B cell (primary cell): Measurements from ENCODE around the gene PNPLA6. TPM values are rescaled to one million over a fixed set of nuclear protein-coding genes. Genes with fewer than 3 reads are reported as not detected.

ENCODE experiments used
- ATAC-seq: fragments of 200-7000 bp; cut with Tn5 transposase; one replicate; pipeline ENCODE4 v1.10.0; 2021; ENCODE audit warnings: low read depth, mild to moderate bottlenecking, moderate number of reproducible peaks, moderate library complexity
- CTCF ChIA-PET: fragments of 350-600 bp; sonication (Branson Sonifier 250); formaldehyde crosslinking; loops from one replicate; lab custom pipeline; 2021; ENCODE audit warnings: antibody characterized with exemption, inconsistent platforms; lab: Charles Lee
- POLR2A ChIA-PET: fragments of 350-600 bp; sonication (Branson Sonifier 250); formaldehyde crosslinking; loops from one replicate; lab custom pipeline; 2021; ENCODE audit warnings: antibody characterized with exemption; lab: Charles Lee
- DNase-seq: peaks from one replicate; pipeline ENCODE4 v3.0.0; 2013
- H2AFZ ChIP-seq: 2 replicates; pipeline ENCODE4 v1.6.1; 2012; ENCODE audit warnings: mild to moderate bottlenecking, low read depth, low read length; ENCODE audit not compliant: insufficient read depth, poor library complexity, severe bottlenecking
- H3K27ac ChIP-seq, 2 donors: 1 replicate in 1 of 2; 2 replicates in 1 of 2; pipeline ENCODE4 v1.5.1; 2012 to 2013; ENCODE audit warnings: low read length in 2 of 2, mild to moderate bottlenecking in 2 of 2, moderate library complexity in 1 of 2
- H3K27me3 ChIP-seq, 4 experiments: fragments of 200-600 bp in 1 of 4; sonication (generic) in 1 of 4; replicated peaks in 1 of 4; 1 replicate in 2 of 4; 2 replicates in 2 of 4; pipeline versions ENCODE4 v1.6.1 to v1.7.0; 2013 to 2016; ENCODE audit warnings: low read length in 3 of 4, mild to moderate bottlenecking in 2 of 4, mixed read lengths in 1 of 4, moderate library complexity in 1 of 4; ENCODE audit not compliant: insufficient read depth in 4 of 4, control insufficient read depth in 3 of 4; ENCODE audit errors: control extremely low read depth in 1 of 4
- H3K36me3 ChIP-seq, 2 experiments: replicated peaks in 1 of 2; 1 replicate in 1 of 2; 2 replicates in 1 of 2; pipeline versions ENCODE4 v1.6.1 to v1.7.1; 2013; ENCODE audit warnings: low read length in 1 of 2; ENCODE audit not compliant: insufficient read depth in 2 of 2, control insufficient read depth in 1 of 2; ENCODE audit errors: control extremely low read depth in 1 of 2, extremely low read depth in 1 of 2
- H3K4me1 ChIP-seq, 2 donors: fragments of 200-600 bp in 1 of 2; sonication (generic) in 1 of 2; 1 replicate in 1 of 2; 2 replicates in 1 of 2; pipeline versions ENCODE4 v1.5.1 to v1.6.1; 2013 to 2017; ENCODE audit warnings: low read length in 2 of 2; ENCODE audit not compliant: control insufficient read depth in 2 of 2, insufficient read depth in 2 of 2
- H3K4me2 ChIP-seq: replicated peaks from 2 replicates; pipeline ENCODE3; 2012; ENCODE audit warnings: mild to moderate bottlenecking, low read depth, low read length; ENCODE audit not compliant: poor library complexity, severe bottlenecking
- H3K4me3 ChIP-seq, 5 experiments: fragments of 200-600 bp in 1 of 5; sonication (generic) in 1 of 5; 1 replicate in 3 of 5; 2 replicates in 2 of 5; pipeline versions ENCODE4 v1.5.1 to v1.7.0; 2011 to 2016; ENCODE audit warnings: low read length in 4 of 5, mild to moderate bottlenecking in 4 of 5, low read depth in 2 of 5, control low read depth in 1 of 5, moderate library complexity in 1 of 5; ENCODE audit not compliant: insufficient read depth in 1 of 5; ENCODE audit errors: control extremely low read depth in 1 of 5, extremely low read depth in 1 of 5
- H3K79me2 ChIP-seq: fragments of 200-600 bp; sonication (generic); one replicate; pipeline ENCODE4 v1.6.0; 2016; ENCODE audit warnings: low read length; ENCODE audit not compliant: control insufficient read depth, insufficient read depth
- H3K9ac ChIP-seq: fragments of 200-600 bp; sonication (generic); 2 replicates; pipeline ENCODE4 v1.6.1; 2017; ENCODE audit warnings: mild to moderate bottlenecking, low read length, moderate library complexity
- H3K9me3 ChIP-seq, 3 donors: one replicate each; pipeline versions ENCODE4 v1.6.1 to v1.7.1; 2013; ENCODE audit warnings: low read length in 2 of 3; ENCODE audit not compliant: control insufficient read depth in 2 of 3, insufficient read depth in 1 of 3; ENCODE audit errors: control extremely low read depth in 1 of 3
- H4K20me1 ChIP-seq: 2 replicates; pipeline ENCODE4 v1.6.0; 2012; ENCODE audit warnings: mild to moderate bottlenecking, low read length; ENCODE audit not compliant: insufficient read depth, control insufficient read depth, poor library complexity, severe bottlenecking
- H3K27ac Mint-ChIP-seq: one replicate; pipeline ENCODE4 v1.8.0; 2021; ENCODE audit warnings: mixed read lengths
- H3K27me3 Mint-ChIP-seq: one replicate; pipeline ENCODE4 v1.8.0; 2021; ENCODE audit warnings: mixed read lengths
- H3K4me1 Mint-ChIP-seq: one replicate; pipeline ENCODE4 v1.8.0; 2021; ENCODE audit warnings: mixed read lengths
- H3K4me3 Mint-ChIP-seq: one replicate; pipeline ENCODE4 v1.8.0; 2021; ENCODE audit warnings: mixed read lengths
- H3K9me3 Mint-ChIP-seq: one replicate; pipeline ENCODE4 v1.8.0; 2022; ENCODE audit warnings: mixed read lengths; ENCODE audit not compliant: insufficient read depth
- EZH2 ChIP-seq: IDR thresholded peaks from 2 replicates; pipeline ENCODE4 v1.6.1; 2012; ENCODE audit warnings: borderline replicate concordance, low read depth, mild to moderate bottlenecking, moderate library complexity, low read length; ENCODE audit not compliant: insufficient read depth, poor library complexity, severe bottlenecking
- WGBS: methylation state at CpG from one replicate; pipeline ENCODE4 v1.1.5; 2013; ENCODE audit warnings: missing lambda C conversion rate; ENCODE audit not compliant: insufficient coverage; 5-methylcytosine and 5-hydroxymethylcytosine counted together
- intact Hi-C: fragments of 100-400 bp; cut with micrococcal nuclease; formaldehyde crosslinking; loops from one replicate; pipeline ENCODE4 v1.10.0; 2022
- polyA plus RNA-seq: library from polyadenylated mRNA; depleted of rRNA; stranded (reverse); fragments of >200 nt; gene quantifications from 2 replicates; pipeline ENCODE4 v1.2.3, GENCODE V29; 2012
- total RNA-seq, 2 donors: library from RNA; stranded (reverse); fragments of 120-200 nt in 1 of 2; gene quantifications; 1 replicate in 1 of 2; 2 replicates in 1 of 2; pipeline versions ENCODE4 v1.2.3 to v1.2.4, GENCODE V29; 2013 to 2022
- TF ChIP-seq, protein P1 (sequence below): fragments of 200-600 bp; IDR thresholded peaks from one replicate; pipeline ENCODE4 v1.8.0; 2022; ENCODE audit warnings: antibody characterized with exemption, mild to moderate bottlenecking

PNPLA6 gene
- total and polyA plus RNA-seq, 2 donors (not counting 1 experiment from before 2014, with no cell fraction given): 102 to 149 TPM

DNA sequence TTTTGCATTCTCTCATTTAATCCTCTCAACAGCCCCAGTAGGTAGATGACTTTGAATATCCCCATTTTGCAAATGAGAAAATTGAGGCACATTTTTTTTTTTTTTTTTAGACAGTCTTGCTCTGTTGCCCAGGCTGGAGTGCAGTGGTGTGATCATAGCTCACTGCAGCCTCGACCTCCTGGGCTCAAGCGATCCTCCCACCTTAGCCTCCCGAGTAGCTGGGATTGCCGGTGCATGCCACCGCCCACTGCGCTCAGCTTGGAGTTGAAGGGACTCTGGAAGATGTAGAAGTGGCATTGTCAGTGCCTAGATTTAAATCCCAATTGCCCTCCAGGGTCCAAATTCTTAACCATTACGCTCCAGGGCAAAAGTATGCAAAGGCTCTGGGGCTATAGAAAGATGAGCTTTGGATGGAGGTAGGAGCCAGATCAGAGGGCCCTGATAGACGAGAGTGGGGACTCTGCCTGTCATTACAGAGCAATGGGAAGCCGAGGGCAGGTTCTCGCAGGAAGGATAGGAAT lies 13.9 kb upstream of the PNPLA6 start:
- POLR2A ChIA-PET: interaction anchor here (0.7 to 2.4 kb wide), 5 partner anchors 11 to 108 kb away, joined by 3 to 24 read pairs (median 7); partner anchors contain the start of genes PET100, PNPLA6 and XAB2
- peak overlapping the region; percentile 95 for H3K4me2 ChIP-seq
- H4K20me1 ChIP-seq: no peaks in the 10 kb centered on the region
- peaks cover 17% of the 10 kb centered on the region for H3K4me1 Mint-ChIP-seq
- H3K36me3 ChIP-seq: no peaks in the 10 kb centered on the region
- no peaks in the 10 kb centered on the region for H3K27me3 ChIP-seq
- H3K9ac ChIP-seq: peak overlapping the region; percentile 75
- no peaks in the 10 kb centered on the region for H3K27me3 Mint-ChIP-seq
- peak overlapping the region; percentile 80 for H2AFZ ChIP-seq
- H3K4me1 ChIP-seq: peaks cover 15 to 24% of the 10 kb centered on the region in 2 donors
- peak overlapping the region in 3 of 5 experiments; percentile 48 to 75 (median 67) for H3K4me3 ChIP-seq
- ATAC-seq (no peak), DNase-seq (no peak)
- 67% methylated on average over 9 of the region's 10 CpGs for WGBS
- no peaks in the 10 kb centered on the region for H3K9me3 Mint-ChIP-seq
- peak overlapping the region; percentile 91 for H3K4me3 Mint-ChIP-seq
- intact Hi-C loops: loop anchor here (1.0 to 5.0 kb wide), 5 partner anchors 13 to 1799 kb away; partner anchors contain the start of genes CATSPERD, LONP1, PET100 and PEX11G
- CTCF ChIA-PET: interaction anchor here (0.8 to 1.9 kb wide), 3 partner anchors 13 to 87 kb away, joined by 3 to 6 read pairs (median 5); partner anchors contain the start of gene PNPLA6
- TF ChIP-seq EZH2: no peak
- TF ChIP-seq, protein P1, sequence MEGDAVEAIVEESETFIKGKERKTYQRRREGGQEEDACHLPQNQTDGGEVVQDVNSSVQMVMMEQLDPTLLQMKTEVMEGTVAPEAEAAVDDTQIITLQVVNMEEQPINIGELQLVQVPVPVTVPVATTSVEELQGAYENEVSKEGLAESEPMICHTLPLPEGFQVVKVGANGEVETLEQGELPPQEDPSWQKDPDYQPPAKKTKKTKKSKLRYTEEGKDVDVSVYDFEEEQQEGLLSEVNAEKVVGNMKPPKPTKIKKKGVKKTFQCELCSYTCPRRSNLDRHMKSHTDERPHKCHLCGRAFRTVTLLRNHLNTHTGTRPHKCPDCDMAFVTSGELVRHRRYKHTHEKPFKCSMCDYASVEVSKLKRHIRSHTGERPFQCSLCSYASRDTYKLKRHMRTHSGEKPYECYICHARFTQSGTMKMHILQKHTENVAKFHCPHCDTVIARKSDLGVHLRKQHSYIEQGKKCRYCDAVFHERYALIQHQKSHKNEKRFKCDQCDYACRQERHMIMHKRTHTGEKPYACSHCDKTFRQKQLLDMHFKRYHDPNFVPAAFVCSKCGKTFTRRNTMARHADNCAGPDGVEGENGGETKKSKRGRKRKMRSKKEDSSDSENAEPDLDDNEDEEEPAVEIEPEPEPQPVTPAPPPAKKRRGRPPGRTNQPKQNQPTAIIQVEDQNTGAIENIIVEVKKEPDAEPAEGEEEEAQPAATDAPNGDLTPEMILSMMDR: no peak
- peaks cover 0 to 3% (median 0%) of the 10 kb centered on the region in 3 donors for H3K9me3 ChIP-seq
- H3K27ac ChIP-seq: no peak overlapping the region
- H3K27ac Mint-ChIP-seq: peak overlapping the region; percentile 94
- no peaks in the 10 kb centered on the region for H3K79me2 ChIP-seq
